ENCODE results near the gene PDE6D.
"Not testable (repeated sequence)": the region's sequence is repeated elsewhere in the genome, so short reads cannot be mapped to it uniquely, and the experiment has no call there.

The PDE6D gene

DNA sequence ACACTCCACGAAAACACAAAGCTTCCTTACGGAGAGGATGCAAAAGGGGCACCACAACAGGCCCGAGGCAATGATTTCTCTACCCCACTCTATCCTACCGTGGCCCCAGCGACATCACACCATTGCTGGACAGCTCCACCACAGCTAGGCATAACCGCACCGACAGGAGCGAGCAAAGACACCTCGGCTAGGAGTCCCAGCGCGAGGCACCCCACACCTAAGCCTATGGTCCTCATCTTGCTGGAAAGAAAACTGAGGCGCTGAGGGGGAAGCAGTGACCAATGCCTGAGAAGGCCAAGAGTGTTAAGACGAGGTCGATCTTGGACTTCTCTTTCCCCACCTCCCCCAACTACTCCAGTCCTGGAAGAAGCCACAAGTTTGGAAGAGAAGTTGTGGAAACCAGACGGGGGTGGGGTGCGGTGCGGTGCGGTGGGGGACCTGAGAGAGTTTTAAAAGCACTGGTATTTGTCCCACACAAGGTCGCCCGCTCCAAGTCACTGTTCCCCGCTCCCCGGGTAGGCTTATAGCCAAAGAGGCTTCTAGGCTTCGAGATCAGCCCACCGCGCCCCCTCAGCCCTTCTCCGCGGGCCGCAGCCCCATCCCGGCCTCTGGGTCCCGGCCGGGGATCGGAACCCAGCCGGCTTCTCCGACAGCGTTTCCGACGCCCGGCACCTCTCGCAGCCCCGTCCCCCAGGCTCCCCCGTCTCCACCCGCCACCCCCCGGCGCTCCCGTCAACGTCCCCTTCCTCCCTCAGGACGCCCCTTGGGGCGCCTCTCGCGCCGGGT, 766 bp downstream of the PDE6D start:
- DNase-seq (ENCODE audit: low read depth in 1 of 2, low spot score in 1 of 2), result no peak

DNA sequence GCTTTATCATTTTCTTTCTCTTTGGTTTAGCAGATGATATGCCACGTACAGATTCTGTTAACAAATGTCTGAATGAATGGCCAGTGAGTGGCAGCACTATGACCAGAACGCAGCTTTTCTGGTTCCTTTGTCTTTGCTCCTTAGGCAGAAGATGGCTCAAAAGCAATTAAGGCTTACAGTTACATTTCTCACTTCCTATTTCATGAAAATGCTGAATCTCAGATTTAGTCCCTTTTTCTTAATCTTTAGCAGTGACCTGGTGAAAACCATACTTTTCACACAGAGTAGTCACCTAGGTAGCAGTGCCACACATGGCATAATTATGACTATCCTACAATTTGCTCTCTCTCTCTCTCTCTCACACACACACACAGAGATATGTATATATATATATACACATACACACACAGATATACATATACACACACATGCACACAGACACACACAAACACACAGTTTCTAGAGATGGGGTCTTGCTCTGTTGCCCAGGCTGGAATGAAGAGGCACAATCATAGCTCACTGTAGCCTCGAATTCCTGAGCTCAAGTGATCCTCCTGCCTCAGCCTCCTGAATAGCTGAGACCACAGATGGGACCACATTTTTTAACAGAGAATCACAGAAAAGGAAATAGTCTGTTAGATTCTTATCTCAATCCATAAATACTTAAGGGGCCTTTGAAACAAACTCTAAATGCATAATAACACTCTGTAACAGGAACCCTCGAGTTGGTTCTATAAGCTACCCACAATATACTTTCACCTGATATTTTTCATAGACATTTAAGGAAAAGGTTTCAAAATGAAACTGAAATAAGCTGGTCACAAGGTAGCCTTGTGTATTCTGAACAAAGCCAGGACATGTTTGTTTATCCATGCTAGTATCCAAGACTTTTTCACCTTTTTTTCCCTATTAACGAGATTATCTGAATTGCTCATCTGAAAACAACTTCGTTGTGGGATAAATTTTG, 11.6 kb downstream of the PDE6D start:
- DNase-seq (ENCODE audit: low read depth in 1 of 2, low spot score in 1 of 2), result no peak

DNA sequence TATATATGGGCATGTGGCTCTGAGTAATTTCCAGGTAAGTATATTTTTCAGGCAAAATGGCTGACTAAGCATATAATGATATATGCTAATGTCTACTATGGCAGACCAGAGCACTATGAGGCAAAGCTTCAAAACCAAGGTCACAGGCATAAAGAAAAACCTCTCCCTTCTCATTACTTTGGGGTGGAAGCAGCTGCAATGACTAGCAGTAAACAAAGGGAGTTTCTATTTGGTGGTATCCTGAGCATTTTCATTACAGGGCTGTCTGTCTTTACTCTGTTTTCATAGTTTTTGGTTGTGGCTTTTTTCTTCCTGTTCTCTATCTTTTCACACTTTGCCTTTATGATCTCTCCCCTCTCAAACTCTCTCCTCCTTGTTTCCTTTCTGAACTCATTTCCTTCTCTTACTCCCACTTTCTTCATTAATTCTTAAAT, 15.6 kb downstream of the PDE6D start:
- no peak for DNase-seq (ENCODE audit: low read depth in 1 of 2, low spot score in 1 of 2)

DNA sequence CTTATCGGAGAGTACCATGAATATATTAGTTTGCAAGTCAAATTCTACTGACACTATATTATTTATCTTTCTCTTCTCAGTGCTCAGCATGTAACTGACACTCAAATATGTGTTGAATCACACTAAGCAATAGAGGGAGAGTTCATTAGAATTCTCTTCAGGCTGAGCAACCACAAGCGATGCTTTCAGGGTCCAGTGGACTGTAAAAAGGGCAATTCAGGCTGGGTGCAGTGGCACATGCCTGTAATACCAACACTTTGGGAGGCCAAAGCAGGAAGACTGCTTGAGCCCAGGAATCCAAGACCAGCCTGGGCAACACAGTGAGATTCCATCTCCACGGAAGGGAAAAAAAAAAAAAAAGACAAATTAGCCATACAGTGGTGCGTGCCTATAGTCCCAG, 16.3 kb downstream of the PDE6D start:
- DNase-seq (ENCODE audit: low read depth in 1 of 2, low spot score in 1 of 2), result no peak

DNA sequence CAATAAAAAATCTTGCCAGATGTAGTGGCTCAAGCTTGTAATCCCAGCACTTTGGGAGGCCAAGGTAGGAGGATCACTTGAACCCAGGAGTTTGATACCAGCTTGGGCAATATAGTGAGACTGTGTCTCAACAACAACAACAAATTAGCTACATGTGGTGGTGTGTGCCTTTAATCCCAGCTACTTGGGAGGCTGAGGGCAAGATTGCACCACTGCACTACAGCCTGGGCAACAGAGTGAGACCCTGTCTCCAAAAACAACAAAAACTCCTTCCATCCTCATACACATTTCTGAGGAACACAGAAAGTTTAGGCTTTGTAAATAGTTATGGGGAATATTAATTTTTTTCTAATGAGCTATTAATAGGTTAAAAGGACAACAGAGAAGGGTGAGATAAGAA, 17.0 kb downstream of the PDE6D start:
- DNase-seq (ENCODE audit: low read depth in 1 of 2, low spot score in 1 of 2), result no peak

DNA sequence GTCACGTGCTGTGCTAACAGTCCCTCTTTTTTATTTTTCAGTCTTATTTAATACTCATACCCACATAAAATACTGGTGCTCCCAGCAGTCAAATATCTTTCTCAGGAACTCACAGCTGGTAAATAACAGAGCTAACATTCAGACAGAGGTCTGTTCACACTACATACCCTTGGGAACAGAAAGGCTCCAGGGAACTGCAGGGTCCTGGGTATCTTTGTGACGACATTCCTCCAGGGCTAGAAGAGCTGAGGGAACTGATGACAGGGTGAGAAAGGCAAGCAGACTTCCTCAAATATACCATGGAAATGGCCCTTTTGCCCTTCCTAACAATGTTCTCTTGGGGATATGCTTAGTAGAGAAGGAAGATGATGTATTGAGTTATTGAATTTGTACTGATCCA, 19.3 kb downstream of the PDE6D start:
- no peak for DNase-seq (ENCODE audit: low read depth in 1 of 2, low spot score in 1 of 2)

DNA sequence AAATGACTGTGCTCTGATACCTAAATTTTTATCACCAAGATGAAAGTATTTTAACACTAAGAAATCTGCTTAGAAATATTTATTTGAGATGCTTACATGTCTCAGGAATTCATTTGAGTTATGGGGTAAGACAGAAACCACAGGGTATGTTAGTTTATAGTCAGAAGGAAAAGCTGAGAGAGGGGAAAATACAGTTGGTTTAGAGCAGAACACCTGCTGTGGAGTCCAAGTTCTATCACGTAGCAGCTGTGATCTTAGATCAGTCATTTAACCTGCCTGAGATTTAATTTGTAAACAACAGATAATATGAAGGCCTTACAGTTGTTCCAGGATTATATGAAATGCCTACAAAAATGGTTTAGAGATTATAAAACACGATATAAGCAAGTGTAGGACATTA, 29.0 kb downstream of the PDE6D start:
- no peak for DNase-seq (ENCODE audit: low read depth in 1 of 2, low spot score in 1 of 2)

DNA sequence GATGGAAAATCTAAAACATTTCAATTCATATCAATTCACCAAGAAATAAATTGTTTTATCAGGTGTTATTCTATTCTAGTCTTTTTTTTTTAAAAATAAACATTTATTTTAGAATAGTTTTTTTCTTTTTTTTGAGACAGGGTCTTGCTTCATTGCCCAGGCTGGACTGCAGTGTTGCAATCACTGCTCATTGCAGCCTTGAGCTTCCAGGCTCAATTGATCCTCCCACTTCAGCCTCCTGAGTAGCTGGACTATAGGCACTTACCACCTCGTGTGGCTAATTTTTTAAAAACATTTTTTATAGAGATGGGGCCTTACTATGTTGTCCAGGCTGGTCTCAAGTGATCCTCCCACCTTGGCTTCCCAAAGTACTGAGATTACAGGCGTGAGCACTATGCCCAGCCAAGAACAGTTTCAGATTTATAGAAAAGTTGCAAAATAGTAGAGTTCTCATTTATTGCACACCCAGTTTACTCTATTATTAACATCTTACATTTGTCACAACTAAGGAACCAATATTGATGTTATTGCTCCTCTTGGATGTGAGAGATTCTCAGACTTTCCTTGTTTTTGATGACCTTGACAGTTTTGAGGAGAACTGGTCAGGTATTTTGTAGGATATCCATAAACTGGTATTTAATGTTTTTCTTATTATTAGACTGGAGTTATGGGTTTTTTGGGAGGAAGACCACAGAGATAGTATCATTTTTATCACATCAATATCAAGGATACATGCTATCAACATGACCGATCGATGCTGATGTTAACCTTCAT, 29.9 kb downstream of the PDE6D start:
- no peak for DNase-seq (ENCODE audit: low read depth in 1 of 2, low spot score in 1 of 2)

DNA sequence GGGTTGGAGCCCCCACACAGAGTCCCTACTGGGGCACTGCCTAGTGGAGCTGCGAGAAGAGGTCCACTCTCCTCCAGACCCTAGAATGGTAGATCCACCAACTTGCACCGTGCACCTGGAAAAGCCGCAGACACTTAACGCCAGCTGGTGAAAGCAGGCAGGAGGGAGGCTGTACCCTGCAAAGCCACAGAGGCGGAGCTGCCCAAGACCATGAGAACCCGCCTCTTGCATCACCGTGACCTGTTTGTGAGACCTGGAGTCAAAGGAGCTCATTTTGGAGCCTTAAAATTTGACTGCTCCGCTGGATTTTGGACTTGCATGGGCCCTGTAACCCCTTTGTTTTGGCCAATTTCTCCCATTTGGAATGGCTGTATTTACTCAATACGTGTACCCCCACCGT, 32.1 kb downstream of the PDE6D start:
- DNase-seq (ENCODE audit: low read depth in 1 of 2, low spot score in 1 of 2), result not testable (repeated sequence)

DNA sequence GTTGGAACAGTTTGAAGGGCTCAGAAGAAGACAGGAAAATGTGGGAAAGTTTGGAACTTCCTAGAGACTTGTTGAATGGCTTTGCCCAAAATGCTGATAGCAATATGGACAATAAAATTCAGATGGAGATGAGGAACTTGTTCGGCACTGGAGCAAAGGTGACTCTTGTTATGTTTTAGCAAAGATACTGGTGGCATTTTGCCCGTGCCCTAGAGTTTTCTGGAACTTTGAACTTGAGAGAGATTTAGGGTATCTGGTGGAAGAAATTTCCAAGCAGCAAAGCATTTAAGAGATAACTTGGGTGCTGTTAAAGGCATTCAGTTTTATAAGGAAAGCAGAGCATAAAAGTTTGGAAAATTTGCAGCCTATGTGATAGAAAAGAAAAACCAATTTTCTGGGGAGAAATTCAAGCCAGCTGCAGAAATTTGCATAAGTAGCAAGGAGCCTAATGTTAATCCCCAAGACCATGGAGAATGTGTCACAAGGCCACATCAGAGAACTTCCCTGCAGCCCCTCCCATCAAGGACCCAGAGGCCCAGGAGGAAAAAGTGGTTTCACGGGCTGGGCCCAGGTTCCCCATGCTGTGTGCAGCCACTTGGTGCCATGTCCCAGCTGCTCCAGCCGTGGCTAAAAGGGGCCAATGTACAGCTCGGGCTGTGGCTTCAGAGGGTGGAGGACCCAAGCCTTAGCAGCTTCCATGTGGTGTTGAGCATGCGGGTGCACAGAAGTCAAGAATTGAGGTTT, 32.8 kb downstream of the PDE6D start:
- DNase-seq (ENCODE audit: low read depth in 1 of 2, low spot score in 1 of 2), result not testable (repeated sequence)

DNA sequence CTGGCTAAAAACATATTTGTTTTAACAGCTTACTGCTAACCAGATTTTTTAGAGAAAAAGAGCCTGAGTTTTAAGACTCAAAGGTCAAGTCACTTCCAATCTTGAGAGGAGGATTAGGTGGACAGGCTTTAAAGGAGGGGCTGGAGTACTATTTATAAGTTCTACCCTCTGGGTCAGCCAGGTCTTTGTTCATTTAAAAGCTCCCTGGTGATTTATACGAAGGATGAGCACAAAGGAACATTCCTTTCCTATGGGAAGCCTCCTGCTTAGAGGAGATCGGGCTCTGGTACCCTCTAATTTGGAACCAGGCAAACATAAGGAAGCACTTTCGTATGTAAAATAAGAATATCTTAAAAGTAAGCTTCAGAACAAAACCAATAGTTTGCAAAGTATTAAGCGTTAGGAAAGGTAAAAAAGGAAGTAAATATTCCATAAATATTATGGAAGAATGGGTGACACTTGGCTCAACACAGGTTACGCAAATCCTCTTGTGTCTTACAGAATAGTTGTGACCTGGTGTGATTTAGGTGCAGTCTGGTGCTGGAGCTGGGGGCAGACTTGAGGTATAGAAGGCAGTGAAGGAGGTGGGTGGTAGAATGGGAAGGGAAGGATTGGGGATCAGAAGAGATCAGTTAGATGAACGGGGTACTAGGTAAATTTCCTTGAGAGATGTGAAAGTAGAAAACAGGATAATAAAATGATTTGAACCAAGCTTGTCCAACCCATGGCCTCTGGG, 35.6 kb downstream of the PDE6D start:
- DNase-seq (ENCODE audit: low read depth in 1 of 2, low spot score in 1 of 2), result no peak

DNA sequence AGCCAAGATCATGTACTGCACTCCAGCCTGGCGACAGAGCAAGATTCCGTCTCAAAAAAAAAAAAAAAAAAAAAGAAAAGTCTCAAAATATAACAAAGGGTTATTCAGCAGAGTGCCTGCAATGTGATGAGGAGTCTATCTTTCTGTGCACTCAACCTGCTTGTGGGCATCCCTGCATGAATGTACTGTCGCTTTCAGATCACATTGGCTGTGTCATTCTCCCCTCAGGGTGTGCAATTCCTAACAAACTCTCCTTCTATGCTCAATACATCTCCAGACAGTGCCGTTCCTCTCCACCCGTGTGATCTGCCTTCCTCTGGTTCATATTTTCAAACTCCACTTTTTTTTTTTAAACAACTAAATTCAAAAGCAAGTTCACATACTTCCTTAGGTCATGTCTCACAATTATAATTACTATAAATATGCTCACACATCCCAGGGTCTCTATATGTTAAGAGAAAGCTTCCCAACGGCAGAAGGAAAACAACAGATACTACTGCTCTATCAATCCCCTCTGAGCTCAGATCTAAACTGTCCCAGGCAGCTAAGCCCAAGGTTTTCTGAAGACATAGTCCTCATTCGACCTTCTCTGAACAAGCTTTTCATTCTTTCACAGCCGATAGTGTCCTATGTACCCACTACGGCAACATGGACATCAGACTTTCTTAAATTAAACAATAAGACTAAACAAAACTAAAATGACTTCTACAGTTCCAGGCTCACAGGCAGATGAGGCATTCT, 37.5 kb downstream of the PDE6D start:
- no peak for DNase-seq (ENCODE audit: low read depth in 1 of 2, low spot score in 1 of 2)

DNA sequence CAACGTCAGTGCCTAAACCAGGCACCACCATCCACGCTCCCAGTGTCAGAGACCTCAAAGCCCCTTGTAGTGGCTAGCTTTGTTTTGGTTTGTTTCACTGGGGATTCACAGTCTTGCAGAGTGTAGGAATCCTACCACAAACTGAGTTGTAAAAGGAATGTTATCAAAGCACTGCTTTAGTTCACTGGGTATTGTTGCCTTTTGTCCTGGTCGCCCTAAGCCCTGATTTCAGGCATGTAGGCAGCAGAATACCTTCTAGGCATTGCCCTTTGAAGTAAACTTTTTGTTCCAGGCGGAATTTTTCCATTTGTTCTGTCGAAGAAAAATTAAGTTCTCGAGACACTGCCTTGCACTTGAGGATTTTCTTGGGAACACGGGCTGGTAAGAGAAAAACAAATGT, 43.3 kb downstream of the PDE6D start:
- DNase-seq (ENCODE audit: low read depth in 1 of 2, low spot score in 1 of 2), result no peak

DNA sequence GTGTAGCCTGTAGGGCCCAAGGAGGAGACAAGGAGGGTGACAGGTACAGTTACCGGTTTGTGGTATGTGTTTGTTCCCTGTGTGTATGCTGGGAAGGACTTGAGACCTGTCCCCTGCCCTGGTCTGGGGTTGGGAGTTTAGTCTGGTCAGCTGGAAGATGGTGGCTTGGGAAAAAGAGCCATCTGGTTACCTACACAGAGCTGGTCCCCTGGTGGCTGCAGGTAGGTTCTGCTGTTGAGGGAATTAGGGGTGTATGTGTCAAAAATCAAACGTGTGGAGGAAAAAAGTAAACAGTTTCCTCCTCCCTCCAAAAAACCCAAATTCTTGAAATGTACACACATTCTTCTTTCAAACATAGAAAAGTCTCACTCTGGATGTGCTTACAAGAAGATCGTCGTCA, 48.5 kb downstream of the PDE6D start:
- DNase-seq (ENCODE audit: low read depth in 1 of 2, low spot score in 1 of 2), result no peak

DNA sequence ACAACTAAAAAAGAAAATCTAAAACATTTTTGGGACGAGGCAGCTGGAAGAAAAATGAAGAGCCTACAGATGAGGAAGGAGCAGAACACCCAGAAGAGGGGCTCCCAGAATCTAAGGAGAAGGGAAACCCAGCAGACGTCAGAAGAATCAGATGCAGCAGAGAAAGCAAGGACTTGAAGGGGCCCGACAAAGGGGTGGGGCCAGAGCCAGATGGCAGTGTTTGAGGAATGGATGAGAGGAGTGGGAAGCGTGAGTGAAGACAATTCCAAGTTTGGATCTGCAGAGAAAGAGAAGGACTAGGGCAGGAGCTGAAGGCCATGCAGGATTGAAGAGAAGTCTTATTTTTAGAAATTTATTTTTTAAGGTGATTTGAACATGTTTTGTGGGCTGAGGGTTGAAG, 53.5 kb downstream of the PDE6D start:
- DNase-seq (ENCODE audit: low read depth in 1 of 2, low spot score in 1 of 2), result no peak

DNA sequence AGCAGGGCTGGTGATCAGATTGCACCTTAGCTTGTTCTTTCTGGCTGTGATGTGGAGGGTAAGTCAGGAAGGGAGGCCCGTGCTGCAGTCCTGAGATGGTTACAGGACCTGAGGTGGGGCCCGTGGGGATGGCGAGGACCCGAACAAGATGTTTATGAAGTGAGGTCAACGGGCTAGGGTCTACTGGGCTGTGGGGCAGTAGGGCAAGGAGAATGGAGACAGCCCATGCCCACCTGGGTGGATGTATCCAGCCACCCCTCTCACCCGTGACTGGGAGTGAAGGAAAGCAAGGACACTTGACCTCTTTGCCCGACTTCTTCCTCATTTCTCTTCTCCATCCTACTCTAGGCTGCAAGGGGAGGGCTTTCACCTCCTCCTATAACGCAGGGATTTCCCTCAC, 54.8 kb downstream of the PDE6D start:
- DNase-seq (ENCODE audit: low read depth in 1 of 2, low spot score in 1 of 2), result no peak

DNA sequence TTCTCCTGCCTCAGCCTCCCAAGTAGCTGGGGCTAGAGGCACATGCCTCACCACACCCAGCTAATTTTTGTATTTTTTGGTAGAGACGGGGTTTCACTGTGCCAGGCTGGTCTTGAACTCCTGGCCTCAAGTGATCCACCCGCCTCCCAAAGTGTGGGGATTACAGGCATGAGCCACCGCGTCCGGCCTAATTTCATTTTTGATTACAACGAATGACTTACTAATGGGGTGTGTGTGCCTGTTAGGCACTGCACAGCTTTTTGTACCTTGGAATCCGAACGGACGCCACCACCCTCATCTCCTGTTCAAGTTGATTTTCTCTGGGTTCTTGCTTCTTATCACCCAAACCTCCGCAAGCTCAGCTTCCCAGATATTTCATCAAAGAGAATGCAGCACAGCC, 55.6 kb downstream of the PDE6D start:
- DNase-seq (ENCODE audit: low read depth in 1 of 2, low spot score in 1 of 2), result no peak

DNA sequence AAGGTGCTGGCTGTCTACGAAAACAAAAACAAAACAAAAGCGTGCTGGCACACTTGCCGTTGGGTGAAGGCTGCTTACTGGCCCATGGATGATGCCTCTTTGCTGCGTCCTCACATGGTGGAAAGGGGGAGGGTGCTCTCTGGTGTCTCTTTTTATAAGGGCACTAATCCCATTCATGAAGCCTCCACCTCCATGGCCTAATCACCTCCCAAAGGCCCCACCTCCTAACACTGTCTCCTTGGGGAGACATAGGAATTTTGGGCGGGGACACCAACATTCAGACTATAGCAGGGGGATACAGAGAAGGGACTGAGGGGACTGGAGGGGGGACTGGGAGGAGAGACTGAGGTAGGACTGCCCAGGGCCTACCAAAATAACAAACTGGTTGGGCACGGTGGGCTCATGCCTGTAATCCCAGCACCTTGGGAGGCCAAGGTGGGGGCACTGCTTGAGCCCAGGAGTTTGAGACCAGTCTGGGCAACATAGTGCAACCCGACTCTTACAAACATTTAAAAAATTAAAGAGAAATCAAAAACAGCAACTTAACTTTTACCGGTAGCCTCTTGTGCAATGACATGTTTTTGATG, 58.3 kb downstream of the PDE6D start:
- DNase-seq (ENCODE audit: low read depth in 1 of 2, low spot score in 1 of 2), result no peak
